ENCODE data around the gene CNTNAP2. TPM values are rescaled to one million over a fixed set of nuclear protein-coding genes. Genes with fewer than 3 reads are reported as not detected.

CNTNAP2 gene
- total and polyA plus RNA-seq, 2 of the 8 experiments (the other 6 are each of a cell fraction or from before 2014, with no cell fraction given), result 27.9 to 71.0 TPM

DNA sequence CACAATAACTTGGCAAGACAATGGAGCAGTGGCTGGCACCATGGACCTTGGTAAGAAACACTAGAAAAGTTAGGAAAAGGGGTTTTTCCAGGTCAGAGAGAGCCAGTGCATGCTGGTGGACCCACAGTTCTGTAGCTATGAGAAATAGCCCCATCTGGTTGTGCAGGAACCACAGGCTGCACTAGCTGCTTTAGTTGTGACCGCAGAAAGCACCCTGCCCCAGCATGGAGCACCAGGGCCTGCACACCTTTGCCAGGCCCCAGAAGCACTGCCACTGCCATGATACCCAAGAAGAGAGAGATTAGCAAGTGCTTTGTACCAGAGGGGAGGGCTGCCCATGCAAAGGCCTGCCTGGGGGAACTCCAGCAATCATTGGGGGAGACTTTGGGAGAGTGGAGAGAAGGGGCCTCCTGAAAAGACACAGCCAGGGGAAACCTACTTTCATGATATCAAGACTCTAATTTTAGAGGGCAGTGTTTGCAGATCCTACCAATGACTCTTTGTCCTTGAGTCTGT is 2217.9 kb downstream of the CNTNAP2 start:
- Histone ChIP-seq H2BK120ac (replicated peaks; ENCODE audit: low read depth, low read length) (no peak overlapping the region), H3K27me3 (replicated peaks in 1 of 4; ENCODE audit: control insufficient read depth in 3 of 4, extremely low read depth in 1 of 4, insufficient read depth in 3 of 4, low read length in 3 of 4) (no peaks in the 10 kb centered on the region; a peak in 1 of 7 replicates), H2BK20ac (ENCODE audit: low read length) (no peak overlapping the region), H3K23me2 (ENCODE audit: low read depth, low read length) (peaks cover 20% of the 10 kb centered on the region; the same call in 1 of the 2 replicates), H2BK5ac (ENCODE audit: low read depth, low read length) (no peak overlapping the region), H3K4me1 (replicated peaks in 1 of 4; ENCODE audit: control insufficient read depth in 3 of 4, insufficient read depth in 4 of 4, low read length in 3 of 4) (peaks cover 0 to 25% (median 20%) of the 10 kb centered on the region in 4 experiments; a peak in 5 of 7 replicates), H4K8ac (ENCODE audit: extremely low read depth, insufficient read depth, low read length) (no peak overlapping the region), H3K4me2 (ENCODE audit: insufficient read depth in 1 of 2, low read depth in 2 of 2, low read length in 2 of 2) (peak overlapping the region in 1 of 2 experiments; percentile 53; a peak in 2 of 4 replicates), H3K79me2 (ENCODE audit: control insufficient read depth in 1 of 2, insufficient read depth in 2 of 2, low read length in 2 of 2) (no peaks in the 10 kb centered on the region), H3K18ac (ENCODE audit: extremely low read depth, low read length) (no peak overlapping the region; the same call in 1 of the 2 replicates), H3K4me3 (ENCODE audit: extremely low read depth in 1 of 4, insufficient read depth in 2 of 4, low read depth in 3 of 4, low read length in 4 of 4) (no peak overlapping the region), H3K23ac (ENCODE audit: insufficient read length) (no peak overlapping the region), H4K91ac (replicated peaks; ENCODE audit: insufficient read length, low read length) (peak overlapping the region; percentile 23), H3K27ac (ENCODE audit: low read depth, low read length) (peak overlapping the region; percentile 42; the same call in 1 of the 2 replicates), H2AFZ (ENCODE audit: low read length) (peak overlapping the region; percentile 18), H2BK15ac (ENCODE audit: low read length) (peak overlapping the region; percentile 76; the same call in 1 of the 2 replicates), H2AK5ac (ENCODE audit: low read depth, low read length) (no peak overlapping the region), H3K36me3 (ENCODE audit: control insufficient read depth in 2 of 4, insufficient read depth in 4 of 4, low read length in 3 of 4) (no peaks in the 10 kb centered on the region), H3K9ac (replicated peaks in 1 of 4; ENCODE audit: extremely low read depth in 1 of 4, low read depth in 3 of 4, low read length in 3 of 4) (0 out of 7 replicates have a peak overlapping the region, but pooled peaks of 1 of the 4 experiments have one; percentile 10), H3K4ac (replicated peaks; ENCODE audit: insufficient read length, low read depth, low read length) (no peak overlapping the region), H3K14ac (ENCODE audit: insufficient read length) (no peak overlapping the region), H3K56ac (replicated peaks; ENCODE audit: insufficient read length, low read depth, low read length) (no peak overlapping the region), H4K5ac (ENCODE audit: insufficient read length, low read depth, low read length) (peak overlapping the region; percentile 38), H2BK12ac (ENCODE audit: low read depth, low read length) (no peak overlapping the region), H4K20me1 (replicated peaks in 1 of 2; ENCODE audit: control insufficient read depth in 1 of 2, insufficient read depth in 2 of 2, low read length in 2 of 2) (no peaks in the 10 kb centered on the region), H3K79me1 (ENCODE audit: low read depth, low read length) (0 out of 2 replicates have a peak, but pooled peaks cover 1% of the 10 kb centered on the region), H3K9me3 (ENCODE audit: insufficient read depth in 2 of 2, low read depth in 1 of 2, low read length in 1 of 2) (peaks cover 2 to 18% of the 10 kb centered on the region in 2 experiments; a peak in 2 of 4 replicates)
- ChIA-PET POLR2A (ENCODE audit: partially characterized antibody) (no interaction called here), CTCF (ENCODE audit: partially characterized antibody) (interaction anchor here (0.8 to 1.2 kb wide), 3 partner anchors 15 to 69 kb away, joined by 3 to 5 read pairs (median 3); no protein-coding TSS in a partner anchor)
- no peak for TF ChIP-seq NANOG (IDR thresholded peaks at IDR 0.05; ENCODE audit: insufficient read depth, low read depth, low read length, poor library complexity, severe bottlenecking)
- no peak for TF ChIP-seq CHD2 (IDR thresholded peaks at IDR 0.05; ENCODE audit: low read length)
- TF ChIP-seq ATF3 (IDR thresholded peaks at IDR 0.05; ENCODE audit: insufficient read depth, low read depth, low read length), result no peak
- no peak for TF ChIP-seq EZH2 (IDR thresholded peaks at IDR 0.05; ENCODE audit: low read depth, low read length, severe bottlenecking)
- no peak for FAIRE-seq
- no peak for DNase-seq (ENCODE audit: low read depth in 1 of 2, low spot score in 2 of 2)
- WGBS, 2 experiments (ENCODE audit: extremely low coverage in 1 of 2, insufficient coverage in 1 of 2, insufficient read length in 1 of 2, insufficient replicate concordance in 2 of 2, low coverage in 1 of 2, low lambda C conversion rate in 2 of 2, missing lambda C conversion rate in 1 of 2), result 83% methylated on average over 1 of the region's 1 CpG; no CpG with 5 or more reads in 1 of the 2 experiments
